ENCODE data around the gene UBASH3A. TPM values are rescaled to one million over a fixed set of nuclear protein-coding genes. Genes with fewer than 3 reads are reported as not detected.

UBASH3A gene
- total and polyA plus RNA-seq, 2 donors (not counting 1 experiment from before 2014, with no cell fraction given) = not detected

GRCh38 chr21:42421018-42421793, 17.5 kb downstream of the UBASH3A start:
- no peak overlapping the region for H3K4me2 ChIP-seq (ENCODE audit: extremely low read depth, insufficient read depth, low read length)
- DNase-seq (ENCODE audit: low read depth in 2 of 2) = no peak

GRCh38 chr21:42423197-42423675, 19.5 kb downstream of the UBASH3A start:
- no peak overlapping the region for H3K4me2 ChIP-seq (ENCODE audit: extremely low read depth, insufficient read depth, low read length)
- H3K79me2 ChIP-seq (ENCODE audit: control insufficient read depth, insufficient read depth, low read length) = no peaks in the 10 kb centered on the region
- no peaks in the 10 kb centered on the region for H4K20me1 ChIP-seq (ENCODE audit: control insufficient read depth, extremely low read depth, insufficient read depth, low read length)

More at GRCh38 chr21:42421018-42421793, 17.5 kb downstream of the UBASH3A start:
- Histone ChIP-seq H3K79me2 (ENCODE audit: control insufficient read depth, insufficient read depth, low read length) (no peaks in the 10 kb centered on the region), H3K27ac (ENCODE audit: insufficient read depth, low read length) (no peak overlapping the region), H4K20me1 (ENCODE audit: control insufficient read depth, extremely low read depth, insufficient read depth, low read length) (no peaks in the 10 kb centered on the region), H3K9me3 (ENCODE audit: control insufficient read depth, insufficient read depth, low read depth, low read length) (no peaks in the 10 kb centered on the region), H3K9ac (ENCODE audit: insufficient read depth, low read length) (no peak overlapping the region), H3K4me1 (ENCODE audit: control insufficient read depth, extremely low read depth, insufficient read depth, low read length) (no peaks in the 10 kb centered on the region), H2AFZ (ENCODE audit: low read length) (no peak overlapping the region), H3K36me3 (ENCODE audit: control insufficient read depth, insufficient read depth, low read length) (no peaks in the 10 kb centered on the region), H3K27me3 (ENCODE audit: control insufficient read depth, insufficient read depth, low read length) (peaks cover 3% of the 10 kb centered on the region), H3K4me3 (replicated peaks in 1 of 4; ENCODE audit: control extremely low read depth in 1 of 4, insufficient read depth in 1 of 4, low read depth in 3 of 4, low read length in 4 of 4) (no peak overlapping the region)
- TF ChIP-seq EZH2 (IDR thresholded peaks at IDR 0.05; ENCODE audit: low read length, missing control alignments) = no peak
- no peak for TF ChIP-seq CTCF (conservative IDR thresholded peaks at IDR 0.05 in 1 of 2, IDR thresholded peaks at IDR 0.05 in 1 of 2; ENCODE audit: low read depth in 1 of 2, low read length in 2 of 2)

More at GRCh38 chr21:42423197-42423675, 19.5 kb downstream of the UBASH3A start:
- TF ChIP-seq EZH2 (IDR thresholded peaks at IDR 0.05; ENCODE audit: low read length, missing control alignments) (no peak), CTCF (conservative IDR thresholded peaks at IDR 0.05 in 1 of 2, IDR thresholded peaks at IDR 0.05 in 1 of 2; ENCODE audit: low read depth in 1 of 2, low read length in 2 of 2) (no peak)
- Histone ChIP-seq H3K36me3 (ENCODE audit: control insufficient read depth, insufficient read depth, low read length) (no peaks in the 10 kb centered on the region), H3K4me3 (replicated peaks in 1 of 4; ENCODE audit: control extremely low read depth in 1 of 4, insufficient read depth in 1 of 4, low read depth in 3 of 4, low read length in 4 of 4) (no peak overlapping the region), H3K27ac (ENCODE audit: insufficient read depth, low read length) (no peak overlapping the region), H2AFZ (ENCODE audit: low read length) (no peak overlapping the region), H3K27me3 (ENCODE audit: control insufficient read depth, insufficient read depth, low read length) (peaks cover 3% of the 10 kb centered on the region), H3K4me1 (ENCODE audit: control insufficient read depth, extremely low read depth, insufficient read depth, low read length) (no peaks in the 10 kb centered on the region), H3K9me3 (ENCODE audit: control insufficient read depth, insufficient read depth, low read depth, low read length) (no peaks in the 10 kb centered on the region), H3K9ac (ENCODE audit: insufficient read depth, low read length) (no peak overlapping the region)
- no peak for DNase-seq (ENCODE audit: low read depth in 2 of 2)
